HepG2 (cell line): ENCODE measurements around the gene CD300LG. TPM values are rescaled to one million over a fixed set of nuclear protein-coding genes. Genes with fewer than 3 reads are reported as not detected.

Experiments
- ARHGAP35 ChIP-seq: sonication (generic); formaldehyde crosslinking; IDR thresholded peaks from 2 replicates; pipeline ENCODE4 v1.9.0; 2022; ENCODE audit warnings: mild to moderate bottlenecking, inconsistent platforms, moderate library complexity, missing genetic modification reagents, borderline replicate concordance
- CBFB ChIP-seq: sonication (generic); formaldehyde crosslinking; IDR thresholded peaks from 2 replicates; pipeline ENCODE4 v1.4.0; 2020; ENCODE audit warnings: missing genetic modification reagents
- GRHL1 ChIP-seq: sonication (generic); formaldehyde crosslinking; conservative IDR thresholded peaks from 2 replicates; pipeline ENCODE4 v1.8.0; 2022; ENCODE audit warnings: missing genetic modification reagents
- HOXA9 ChIP-seq: sonication (generic); formaldehyde crosslinking; IDR thresholded peaks from 2 replicates; pipeline ENCODE4 v1.8.1; 2022; ENCODE audit warnings: missing genetic modification reagents, mild to moderate bottlenecking, moderate library complexity, borderline replicate concordance
- JDP2 ChIP-seq: sonication (generic); formaldehyde crosslinking; IDR thresholded peaks from 2 replicates; pipeline ENCODE4 v1.8.1; 2022; ENCODE audit warnings: missing genetic modification reagents, borderline replicate concordance
- MTF2 ChIP-seq: sonication (generic); formaldehyde crosslinking; IDR thresholded peaks from 2 replicates; pipeline ENCODE4 v1.5.0; 2020; ENCODE audit warnings: missing genetic modification reagents, borderline replicate concordance
- MZF1 ChIP-seq: sonication (generic); formaldehyde crosslinking; IDR thresholded peaks from 2 replicates; pipeline ENCODE4 v1.8.1; 2023; ENCODE audit warnings: mild to moderate bottlenecking, missing genetic modification reagents, borderline replicate concordance
- NR2F1 ChIP-seq, 2 experiments: fragments of 450-650 bp in 1 of 2; formaldehyde crosslinking in 1 of 2; IDR thresholded peaks; 2 replicates each; pipeline versions ENCODE4 v1.5.0 to v1.6.1; 2016 to 2020; ENCODE audit warnings: mild to moderate bottlenecking in 1 of 2, missing compliant biosample characterization in 1 of 2, missing genetic modification reagents in 1 of 2, moderate library complexity in 1 of 2
- UBTF ChIP-seq: sonication (generic); formaldehyde crosslinking; IDR thresholded peaks from 2 replicates; pipeline ENCODE4 v1.4.0; 2020; ENCODE audit warnings: mild to moderate bottlenecking, missing genetic modification reagents
- ZBTB42 ChIP-seq: sonication (generic); formaldehyde crosslinking; IDR thresholded peaks from 2 replicates; pipeline ENCODE4 v1.5.0; 2020; ENCODE audit warnings: mild to moderate bottlenecking, missing genetic modification reagents
- ZNF407 ChIP-seq: sonication (generic); formaldehyde crosslinking; IDR thresholded peaks from one replicate; pipeline ENCODE4 v1.5.1; 2020; ENCODE audit warnings: mild to moderate bottlenecking, missing genetic modification reagents; ENCODE audit errors: not compliant biosample characterization
- polyA plus RNA-seq, 8 experiments: library from polyadenylated mRNA; depleted of rRNA in 3 of 8; stranded (reverse) in 7 of 8; unstranded in 1 of 8; fragments of >200 nt; fragmentation: Illumina TruSeq in 4 of 8; extraction: Trizol in 4 of 8; gene quantifications; 2 replicates each; pipeline versions ENCODE4 v1.2.1 to v1.2.3, GENCODE V29; 2011 to 2016; ENCODE audit warnings: low read depth in 4 of 8, missing spikeins in 1 of 8, mixed read lengths in 1 of 8; ENCODE audit not compliant: insufficient read depth in 1 of 8
- total RNA-seq, 5 experiments: library from RNA; depleted of rRNA; stranded (reverse); fragments of >200 nt; fragmentation: Illumina TruSeq; extraction: Trizol; gene quantifications; 2 replicates each; pipeline ENCODE4 v1.2.3, GENCODE V29; 2016; ENCODE audit warnings: low read depth in 1 of 5

CD300LG gene
- total and polyA plus RNA-seq, 2 of the 13 experiments (the other 11 are each of a cell fraction or from before 2014, with no cell fraction given), result not detected

GRCh38 chr17:43832168-43832975, 14.6 kb upstream of the CD300LG start (continued):
- no peak for TF ChIP-seq GRHL1 (CRISPR knock-in tag)
- peak; percentile 60; the same call in 1 of the 2 replicates for TF ChIP-seq MTF2 (CRISPR knock-in tag)
- no peak for TF ChIP-seq ARHGAP35 (CRISPR knock-in tag)
- TF ChIP-seq NR2F1 (CRISPR knock-in tag; IDR thresholded peaks at IDR 0.05), result no peak
- TF ChIP-seq HOXA9 (CRISPR knock-in tag), result 0 out of 2 replicates have a peak, but pooled peaks have one; percentile 36
- TF ChIP-seq ZBTB42 (CRISPR knock-in tag), result no peak
- peak; percentile 8 for TF ChIP-seq ZNF407
- no peak for TF ChIP-seq CBFB
- TF ChIP-seq MZF1 (CRISPR knock-in tag), result 0 out of 2 replicates have a peak, but pooled peaks have one; percentile 50
- no peak for TF ChIP-seq JDP2 (CRISPR knock-in tag)
- 0 out of 2 replicates have a peak, but pooled peaks have one; percentile 22 for TF ChIP-seq UBTF (CRISPR knock-in tag)
